GM21576 (cell line): Measurements from ENCODE around the gene P3R3URF.
"Not testable (repeated sequence)": the region's sequence is repeated elsewhere in the genome, so short reads cannot be mapped to it uniquely, and the experiment has no call there.

Experiments used
- ATAC-seq: cut with Tn5 transposase; IDR thresholded peaks from one replicate; pipeline ENCODE4 v1.9.1; 2021; ENCODE audit warnings: mild to moderate bottlenecking, moderate library complexity; ENCODE audit not compliant: unreplicated experiment

P3R3URF gene

DNA sequence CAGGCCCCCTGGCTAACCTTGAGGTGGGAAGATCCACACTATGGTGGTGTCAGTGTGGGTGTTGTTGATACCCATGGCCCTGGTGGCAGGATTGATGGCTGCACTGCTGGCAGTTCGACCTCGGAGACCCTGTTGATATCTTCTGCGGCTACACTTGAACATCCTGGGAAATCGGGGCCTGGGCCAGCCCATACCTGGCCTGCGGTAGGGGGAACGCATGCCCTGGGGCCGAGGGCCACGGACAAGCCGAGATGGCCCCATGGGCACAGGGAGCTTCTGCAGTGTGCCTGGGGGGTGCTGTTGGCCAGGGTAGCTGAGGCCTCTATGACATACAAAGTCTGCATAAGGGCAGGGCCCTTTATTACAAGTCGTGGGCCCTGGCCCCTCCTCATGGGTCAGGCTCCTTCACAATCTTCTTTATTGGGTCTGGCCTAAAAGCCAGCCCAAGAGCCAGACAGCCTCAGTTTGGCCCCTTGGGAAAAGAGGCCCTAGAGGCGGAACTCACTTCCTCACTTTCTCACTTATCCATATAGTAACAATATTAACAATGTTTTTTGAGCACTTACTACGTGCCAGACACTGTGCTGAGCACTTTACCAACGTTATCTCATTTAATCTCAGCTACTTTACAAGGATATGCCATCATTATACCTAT lies at the start of gene P3R3URF:
TSS of gene P3R3URF (minus strand) at position 278 of the 655 bp plus-strand sequence. CDS start at position 261, 17 bp downstream.
- ATAC-seq = no peak

GRCh38 chr1:46224966-46225365 lies 48.7 kb upstream of the P3R3URF start:
- ATAC-seq = no peak

DNA sequence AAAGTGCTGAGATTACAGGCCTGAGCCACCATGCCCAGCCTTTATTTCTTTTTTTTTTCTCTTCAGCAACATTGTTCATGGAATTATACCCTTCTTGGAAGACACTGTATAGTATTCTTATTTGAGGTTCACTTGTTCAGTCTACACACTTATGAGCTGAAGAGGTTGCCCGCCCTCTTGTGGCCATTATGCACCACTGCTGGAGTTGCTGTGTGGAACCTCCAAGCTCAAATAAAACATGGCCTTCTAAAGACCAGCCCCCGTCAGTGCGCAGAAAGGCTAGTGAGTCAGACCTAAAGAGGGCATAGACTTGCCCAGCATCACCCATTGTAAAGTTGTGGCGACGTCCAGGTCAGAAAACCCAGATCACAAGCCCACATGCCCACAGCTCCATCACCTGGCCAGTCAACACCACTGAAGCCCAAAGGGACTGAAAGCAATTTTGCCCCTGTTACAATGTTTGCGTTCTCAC lies 47.2 kb upstream of the P3R3URF start:
- ATAC-seq = peak; percentile 69

- not testable (repeated sequence) for ATAC-seq
Measured at GRCh38 chr1:46223055-46223454, 46.8 kb upstream of the P3R3URF start.

DNA sequence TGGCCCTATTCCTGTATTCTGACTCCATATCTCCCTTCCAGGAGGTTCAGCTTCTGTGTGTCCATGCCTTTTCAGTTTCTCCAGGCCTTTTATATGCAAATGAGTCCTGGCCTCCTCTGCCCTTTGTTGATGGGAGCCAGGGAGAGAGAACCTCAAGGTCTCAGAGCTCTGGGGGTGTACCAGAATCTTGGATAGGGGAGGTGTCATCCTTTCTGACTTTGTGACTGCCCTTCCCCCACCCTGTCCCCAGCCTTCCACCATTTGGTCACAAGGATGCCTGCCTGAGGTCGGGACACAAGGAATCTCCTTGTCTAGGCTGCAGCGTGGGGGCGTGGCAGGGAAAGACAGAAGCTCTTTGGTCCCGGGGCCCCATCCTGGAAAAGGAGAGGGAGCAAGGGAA lies 45.5 kb upstream of the P3R3URF start:
- no peak for ATAC-seq

DNA sequence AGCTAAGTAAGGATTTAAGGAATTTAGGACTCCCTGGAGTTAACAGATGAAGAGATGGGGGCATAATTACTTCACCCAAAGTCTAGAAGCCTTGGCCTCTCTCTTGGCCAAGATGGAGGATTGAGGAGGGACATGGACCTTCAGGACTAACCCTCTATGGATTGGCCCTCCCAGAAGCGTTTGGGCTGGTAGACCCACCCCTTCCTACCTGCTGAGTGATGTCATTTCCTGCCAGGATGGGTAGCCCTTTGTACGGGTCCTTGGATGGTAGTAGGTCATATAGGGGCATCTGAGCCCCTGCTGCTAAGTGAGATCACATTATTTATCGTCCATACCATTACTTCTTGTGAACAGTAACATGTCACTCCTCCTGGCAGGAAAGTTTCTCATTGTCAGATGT lies 44.5 kb upstream of the P3R3URF start:
- no peak for ATAC-seq

DNA sequence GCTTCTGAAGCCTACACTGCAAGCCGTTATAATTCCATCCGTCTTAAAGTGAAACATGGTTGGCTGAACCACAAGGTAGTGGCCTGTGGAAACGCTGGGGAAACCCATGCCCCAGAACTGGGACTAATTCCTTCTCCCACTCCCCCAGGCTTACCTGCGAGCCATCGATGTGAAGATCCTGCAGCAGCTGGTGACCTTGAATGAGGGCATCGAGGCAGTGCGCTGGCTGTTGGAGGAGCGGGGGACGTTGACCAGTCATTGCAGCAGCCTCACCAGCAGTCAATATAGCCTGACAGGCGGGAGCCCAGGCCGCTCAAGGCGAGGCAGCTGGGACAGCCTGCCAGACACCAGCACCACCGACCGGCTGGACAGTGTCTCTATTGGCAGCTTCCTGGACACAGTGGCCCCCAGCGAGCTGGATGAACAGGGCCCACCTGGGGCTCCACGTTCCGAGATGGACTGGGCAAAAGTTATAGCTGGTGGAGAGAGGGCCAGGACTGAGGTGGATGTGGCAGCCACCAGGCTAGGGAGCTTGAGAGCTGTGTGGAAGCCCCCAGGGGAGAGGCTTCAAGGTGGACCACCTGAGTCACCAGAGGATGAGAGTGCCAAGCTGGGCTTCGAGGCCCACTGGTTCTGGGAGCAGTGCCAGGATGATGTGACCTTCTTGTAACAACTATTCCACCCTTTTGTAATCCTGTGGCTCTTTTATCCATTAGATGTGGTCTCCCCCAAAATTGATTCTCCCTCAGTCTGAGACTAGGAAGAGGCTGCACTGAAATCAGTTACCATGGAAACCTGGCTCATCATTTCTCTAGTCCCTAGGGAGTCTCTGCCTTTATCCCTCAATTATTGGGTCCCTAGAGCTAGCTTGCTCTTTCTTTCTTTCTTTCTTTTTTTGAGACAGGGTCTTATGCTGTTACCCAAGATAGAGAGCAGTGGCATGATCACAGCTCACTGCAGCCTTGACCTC lies 43.5 kb upstream of the P3R3URF start:
- no peak for ATAC-seq

DNA sequence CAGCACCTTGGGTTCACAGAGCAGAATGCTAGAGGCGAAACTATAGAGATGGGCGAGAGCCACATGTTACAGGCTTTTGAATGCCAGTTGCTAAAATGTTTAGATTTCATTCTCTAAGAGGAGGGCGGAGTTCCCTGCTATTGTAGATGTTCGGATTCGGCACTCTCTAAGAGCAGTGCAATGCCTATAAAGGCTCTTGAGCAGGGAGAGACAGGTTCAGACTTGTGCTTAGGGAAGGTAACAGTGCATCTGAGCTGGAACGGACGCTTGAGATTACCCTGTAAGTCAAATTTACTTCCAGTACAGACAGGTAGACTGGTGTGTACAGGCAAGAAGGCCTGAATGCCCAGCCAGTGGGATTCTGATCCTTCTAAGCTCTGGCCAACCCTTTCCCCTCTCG lies 42.2 kb upstream of the P3R3URF start:
- no peak for ATAC-seq

- ATAC-seq = no peak
Measured at GRCh38 chr1:46215504-46215903, 39.2 kb upstream of the P3R3URF start.

DNA sequence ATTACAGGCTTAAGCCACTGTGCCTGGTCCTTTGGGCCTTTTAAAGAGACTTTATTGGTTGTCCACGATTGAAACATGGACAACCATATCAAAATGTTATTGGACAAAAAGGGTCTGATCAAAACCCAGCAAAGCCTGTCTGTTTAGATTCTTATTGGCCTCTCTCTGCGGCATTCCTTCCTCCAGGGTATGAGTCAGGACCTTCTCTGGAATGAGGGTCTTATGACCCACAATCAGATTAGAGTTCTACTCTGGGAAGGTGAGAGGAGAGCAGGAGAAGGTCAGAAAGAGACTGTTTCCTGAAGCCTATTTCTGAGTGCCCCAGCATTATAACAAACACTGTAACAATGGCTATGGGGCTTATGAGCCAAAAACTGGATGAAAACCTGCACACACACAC lies 34.8 kb upstream of the P3R3URF start:
- no peak for ATAC-seq

DNA sequence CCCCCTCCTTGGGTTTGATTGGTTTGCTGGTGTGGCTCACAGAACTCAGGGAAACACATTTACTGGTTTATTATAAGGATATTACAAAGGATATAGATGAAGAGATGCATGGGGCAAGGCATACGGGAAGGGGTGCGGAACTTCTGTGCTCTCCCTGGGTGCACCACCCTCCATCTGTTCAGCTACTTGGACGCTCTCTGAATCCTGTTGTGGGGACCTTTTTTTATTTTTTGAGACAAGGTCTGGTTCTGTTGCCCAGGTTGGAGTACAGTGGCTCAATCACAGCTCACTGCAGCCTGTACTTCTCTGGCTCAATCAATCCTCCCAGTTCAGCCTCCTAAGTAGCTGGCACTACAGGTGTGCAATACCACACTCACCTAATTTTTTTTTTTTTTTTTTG lies 34.3 kb upstream of the P3R3URF start:
- no peak for ATAC-seq

DNA sequence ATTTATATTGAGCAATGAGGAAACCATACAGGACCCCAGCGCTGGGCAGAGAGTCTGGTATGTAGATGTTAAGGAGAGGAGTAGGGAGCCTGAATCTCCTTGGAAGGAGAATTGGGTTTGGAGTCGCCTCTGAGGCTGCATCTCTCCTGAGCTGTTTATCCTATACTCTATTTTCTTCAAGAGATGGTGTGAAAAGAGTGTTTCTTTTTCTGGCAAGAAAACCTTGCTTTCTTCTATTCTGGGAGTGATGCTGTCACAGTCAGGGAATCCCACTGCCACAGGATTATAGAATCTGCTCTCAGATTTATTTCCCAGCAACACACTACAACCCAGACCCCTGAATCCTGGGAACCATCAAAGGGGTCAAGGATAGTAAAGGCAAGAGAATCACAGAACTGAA lies 30.1 kb upstream of the P3R3URF start:
- ATAC-seq = no peak

DNA sequence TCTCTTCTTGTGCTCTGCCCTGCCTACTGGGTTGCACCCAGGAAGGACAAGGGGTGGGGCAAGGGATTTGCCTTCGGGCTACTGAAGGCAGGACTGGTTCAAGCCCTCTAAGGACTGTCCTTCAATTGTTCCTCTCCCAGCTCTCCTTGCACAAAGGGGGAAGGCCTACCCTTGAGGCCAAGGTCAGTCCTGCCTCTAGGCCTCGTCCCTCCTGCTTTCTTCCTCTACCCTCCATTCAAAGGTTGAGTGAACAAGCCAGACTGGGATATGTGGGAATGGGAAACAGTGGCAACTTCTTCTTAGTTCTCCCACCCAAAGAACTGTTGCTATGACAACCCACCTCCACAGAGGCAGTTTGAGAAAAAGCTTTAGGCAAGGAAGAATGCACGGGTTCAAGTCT lies 29.5 kb upstream of the P3R3URF start:
- no peak for ATAC-seq

GRCh38 chr1:46205141-46205540 lies 28.9 kb upstream of the P3R3URF start:
- ATAC-seq = no peak

DNA sequence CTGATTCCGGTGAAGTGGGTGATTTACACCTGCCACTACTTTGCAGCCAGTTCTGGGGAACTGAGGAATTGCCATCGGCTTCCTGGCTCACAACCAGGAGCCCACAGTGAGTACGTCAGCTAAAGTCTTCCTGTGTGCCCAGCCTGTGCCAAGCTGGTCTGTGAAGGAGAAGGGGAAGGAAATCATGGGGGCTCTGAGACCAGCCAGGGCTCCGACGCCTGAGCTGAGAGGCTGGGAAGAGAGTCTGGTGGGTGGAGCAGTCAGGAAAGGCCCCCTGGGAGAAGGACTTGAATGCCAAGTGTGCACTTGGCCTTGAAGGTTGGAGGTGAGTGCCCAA lies 28.1 kb upstream of the P3R3URF start:
- ATAC-seq = no peak

DNA sequence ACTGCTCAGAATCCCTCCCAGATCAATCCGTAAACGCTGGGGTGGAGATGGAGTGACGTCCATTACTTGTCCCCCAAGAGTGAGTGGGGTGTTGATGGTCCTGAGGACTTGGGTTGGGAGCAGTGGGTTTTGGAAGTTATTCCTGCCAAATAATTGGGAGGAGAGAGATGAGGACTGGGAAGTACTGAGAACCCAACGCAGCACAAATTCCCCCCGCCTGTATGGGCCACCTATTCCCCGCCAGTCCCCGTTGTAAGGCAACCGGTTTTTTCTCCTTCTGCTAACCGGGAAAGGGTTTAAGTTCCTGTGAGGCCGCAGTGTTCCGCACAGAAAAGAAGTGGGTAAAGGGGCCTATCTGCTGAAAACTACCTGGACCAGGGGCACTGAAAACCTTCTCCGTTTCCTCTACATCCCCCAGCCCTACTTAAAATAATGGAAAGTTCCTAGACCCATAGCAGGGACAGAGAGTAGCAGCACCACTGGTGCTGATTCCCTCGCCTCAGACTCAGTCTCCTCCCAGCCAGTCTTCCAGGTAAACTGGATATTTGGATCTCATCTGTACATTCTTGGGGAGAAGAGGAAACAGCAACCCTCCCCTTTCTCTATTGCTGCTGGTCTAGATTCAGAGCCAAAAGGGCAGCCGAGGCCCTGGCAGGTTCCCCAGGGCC lies 27.6 kb upstream of the P3R3URF start:
- no peak for ATAC-seq

DNA sequence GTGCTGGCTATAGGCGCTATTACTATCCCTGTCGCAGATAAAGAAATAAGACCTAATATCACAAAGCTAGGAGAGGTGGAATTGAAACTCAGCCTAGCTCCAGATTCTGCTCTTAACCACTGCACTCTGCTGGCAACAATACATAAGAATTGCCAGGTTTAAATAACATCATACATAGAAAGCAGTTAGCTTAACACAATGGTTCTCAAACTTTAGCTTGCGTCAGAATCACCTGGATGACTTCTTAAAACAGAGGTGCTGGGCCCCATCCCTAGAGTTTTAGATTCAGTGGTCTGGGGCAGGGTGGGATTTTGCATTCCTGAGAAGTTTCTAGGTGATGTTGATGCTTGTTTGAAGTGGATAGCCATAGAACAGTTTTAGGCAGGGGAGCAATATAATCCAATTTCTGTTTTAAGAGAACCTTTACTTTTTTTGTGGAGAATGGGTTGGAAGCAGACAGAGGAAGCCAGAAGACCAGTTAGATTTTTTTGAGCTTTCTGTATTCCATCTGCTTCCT lies 23.0 kb upstream of the P3R3URF start:
- ATAC-seq = no peak

GRCh38 chr1:46197964-46198811 lies 21.9 kb upstream of the P3R3URF start, which contains the start of gene POMGNT1:
Gene POMGNT1, minus strand, starts transcription at chr1:46198434. Its CDS starts 613 bp downstream, at chr1:46197821.
- peak; percentile 77 for ATAC-seq

DNA sequence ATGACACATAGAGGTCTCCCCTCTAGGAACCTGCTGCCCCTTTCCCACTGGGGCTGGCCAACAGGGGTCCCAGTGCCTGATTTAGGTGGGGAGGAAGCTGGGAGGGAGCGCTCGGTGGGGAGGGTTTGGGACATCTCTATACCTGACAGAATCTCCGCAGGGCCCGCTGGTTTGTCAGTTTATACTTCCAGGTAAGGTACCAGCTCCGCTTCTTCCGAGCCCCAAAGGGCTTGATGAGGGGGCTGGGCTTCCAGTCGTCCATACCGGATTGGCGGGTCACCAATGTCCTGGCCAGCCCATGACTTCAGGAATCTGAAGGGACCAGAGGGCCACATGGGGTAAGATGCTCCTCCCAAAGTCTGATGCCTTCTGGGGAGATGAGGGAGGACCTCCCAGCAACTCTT lies 21.3 kb upstream of the P3R3URF start:
- ATAC-seq = no peak

- no peak for ATAC-seq
Measured at GRCh38 chr1:46196609-46197008, 20.3 kb upstream of the P3R3URF start.
